K562 (cell line): ENCODE data around the gene EIF2S2. TPM values are rescaled to one million over a fixed set of nuclear protein-coding genes. Genes with fewer than 3 reads are reported as not detected.

Source experiments
- ATAC-seq: fragments of 200-7000 bp; cut with Tn5 transposase; 3 replicates; pipeline ENCODE4 v1.9.1; 2020; ENCODE audit warnings: moderate library complexity
- BruUV-seq: library from RNA; stranded (reverse); fragments of 400-500 nt; replicated peaks from 2 replicates; lab custom pipeline; 2021; lab: Mats Ljungman, UMichigan
- CTCF ChIA-PET: fragments of 300-600 bp; formaldehyde crosslinking; extraction: SDS; loops from one replicate; lab custom pipeline; 2021; ENCODE audit warnings: low intra/inter-chr PET ratio; lab: Yijun Ruan, JAX
- POLR2A ChIA-PET: fragments of 300-600, 350-650 bp; sonication (Branson Sonifier 250); formaldehyde crosslinking; extraction: SDS; loops from one replicate; lab custom pipeline; 2021; ENCODE audit warnings: antibody characterized with exemption, inconsistent platforms; lab: Yijun Ruan, JAX
- DNase-seq, 4 experiments: peaks; one replicate each; pipeline versions ENCODE4 v3.0.0 to v3.0.0-alpha.2; 2011 to 2018; ENCODE audit warnings: low spot score in 3 of 4, mixed read lengths in 3 of 4; ENCODE audit errors: extremely low read depth in 1 of 4
- FAIRE-seq: peaks from 2 replicates; lab custom pipeline; 2011; peaks lifted over from hg19 to GRCh38; lab: Jason Lieb, UNC
- H2AFZ ChIP-seq: 2 replicates; pipeline ENCODE4 v1.6.0; 2011; ENCODE audit warnings: low read depth, low read length, control low read depth, inconsistent platforms
- H3K27ac ChIP-seq: fragments of 200-600 bp; 3 replicates; pipeline ENCODE4 v1.8.0; 2011; ENCODE audit warnings: low read depth, mild to moderate bottlenecking, control low read depth, inconsistent platforms, low read length, moderate library complexity, mixed read lengths; ENCODE audit errors: extremely low read depth
- H3K27me3 ChIP-seq, 2 experiments: fragments of 300-600 bp in 1 of 2; 2 replicates in 1 of 2; 3 replicates in 1 of 2; pipeline versions ENCODE4 v1.6.0 to v1.8.0; 2011; ENCODE audit warnings: inconsistent platforms in 2 of 2, low read length in 2 of 2, mild to moderate bottlenecking in 1 of 2, mixed read lengths in 1 of 2, moderate library complexity in 1 of 2; ENCODE audit not compliant: control insufficient read depth in 2 of 2, insufficient read depth in 2 of 2
- H3K36me3 ChIP-seq: fragments of 300-600 bp; 3 replicates; pipeline ENCODE4 v1.8.0; 2011; ENCODE audit warnings: mild to moderate bottlenecking, low read length, inconsistent platforms; ENCODE audit not compliant: control insufficient read depth, insufficient read depth
- H3K4me1 ChIP-seq, 2 experiments: fragments of 200-600 bp in 1 of 2; replicated peaks in 1 of 2; 2 replicates in 1 of 2; 3 replicates in 1 of 2; pipeline versions ENCODE4 v1.5.1 to v1.8.0; 2011; ENCODE audit warnings: inconsistent platforms in 2 of 2, low read length in 2 of 2, mild to moderate bottlenecking in 1 of 2, mixed read lengths in 1 of 2, moderate library complexity in 1 of 2; ENCODE audit not compliant: control insufficient read depth in 2 of 2, insufficient read depth in 2 of 2
- H3K4me2 ChIP-seq: 2 replicates; pipeline ENCODE4 v1.6.1; 2011; ENCODE audit warnings: low read length, control low read depth, inconsistent platforms, mixed read lengths; ENCODE audit not compliant: insufficient read depth
- H3K4me3 ChIP-seq: fragments of 200-600 bp; sonication (generic), shearing (Covaris generic); 2 replicates; pipeline ENCODE4 v1.5.1; 2016; ENCODE audit warnings: control low read depth, inconsistent platforms
- H3K79me2 ChIP-seq: fragments of 200-600 bp; 3 replicates; pipeline ENCODE4 v1.8.0; 2011; ENCODE audit warnings: low read length, inconsistent platforms; ENCODE audit not compliant: control insufficient read depth, insufficient read depth
- H3K9ac ChIP-seq, 2 experiments: 2 replicates each; pipeline versions ENCODE4 v1.6.0 to v1.6.1; 2011; ENCODE audit warnings: low read depth in 2 of 2, low read length in 2 of 2, control low read depth in 1 of 2, inconsistent platforms in 1 of 2, mild to moderate bottlenecking in 1 of 2, mixed read lengths in 1 of 2; ENCODE audit not compliant: insufficient read depth in 1 of 2
- H3K9me1 ChIP-seq: one replicate; pipeline ENCODE4 v1.6.0; 2011; ENCODE audit warnings: inconsistent platforms, mild to moderate bottlenecking, low read length, moderate library complexity; ENCODE audit not compliant: control insufficient read depth, insufficient read depth
- H3K9me3 ChIP-seq: replicated peaks from 2 replicates; pipeline ENCODE4 v1.5.1; 2011; ENCODE audit warnings: low read depth, low read length, inconsistent platforms; ENCODE audit not compliant: control insufficient read depth, insufficient read depth
- H4K20me1 ChIP-seq: replicated peaks from 2 replicates; pipeline ENCODE4 v1.6.1; 2011; ENCODE audit warnings: low read length, inconsistent platforms, mixed read lengths; ENCODE audit not compliant: control insufficient read depth, insufficient read depth
- ATF3 ChIP-seq, 2 experiments: fragments of 450-650 bp in 1 of 2; sonication (generic) in 1 of 2; formaldehyde crosslinking in 1 of 2; IDR thresholded peaks in 1 of 2; conservative IDR thresholded peaks in 1 of 2; 2 replicates each; pipeline versions ENCODE4 v1.6.1 to v1.8.1; 2016 to 2023; ENCODE audit warnings: mild to moderate bottlenecking in 2 of 2, moderate library complexity in 2 of 2, inconsistent platforms in 1 of 2, missing genetic modification reagents in 1 of 2
- CCAR2 ChIP-seq: fragments of 200-400 bp; formaldehyde crosslinking; IDR thresholded peaks from 2 replicates; pipeline ENCODE4 v1.6.1; 2017; ENCODE audit warnings: mild to moderate bottlenecking, low read depth, low read length
- ELF2 ChIP-seq: fragments of 250-450 bp; sonication (Bioruptor Pico); IDR thresholded peaks from 2 replicates; pipeline ENCODE4 v1.5.0; 2021; ENCODE audit warnings: mild to moderate bottlenecking
- FOSL1 ChIP-seq: fragments of 200-800 bp; sonication (Bioruptor generic); conservative IDR thresholded peaks from 2 replicates; pipeline ENCODE4 v1.6.1; 2016; ENCODE audit warnings: missing genetic modification characterization, missing compliant biosample characterization
- FOXJ2 ChIP-seq: fragments of 200-800 bp; sonication (Bioruptor generic); IDR thresholded peaks from 2 replicates; pipeline ENCODE4 v1.6.1; 2016; ENCODE audit warnings: missing genetic modification characterization, missing compliant biosample characterization
- JUND ChIP-seq, 2 experiments: IDR thresholded peaks; 2 replicates in 1 of 2; 3 replicates in 1 of 2; pipeline ENCODE4 v1.6.1; 2011; ENCODE audit warnings: borderline replicate concordance in 2 of 2, low read depth in 2 of 2, low read length in 2 of 2, improper control_type of control experiment in 1 of 2, missing biosample characterization in 1 of 2, missing genetic modification characterization in 1 of 2, missing genetic modification reagents in 1 of 2
- KLF1 ChIP-seq: fragments of 450-650 bp; IDR thresholded peaks from 2 replicates; pipeline ENCODE4 v1.6.1; 2016; ENCODE audit warnings: missing genetic modification characterization, missing compliant biosample characterization
- RCOR1 ChIP-seq, 2 experiments: IDR thresholded peaks; 2 replicates each; pipeline ENCODE4 v1.6.1; 2012; ENCODE audit warnings: low read depth in 2 of 2, low read length in 2 of 2, borderline replicate concordance in 1 of 2, improper control_type of control experiment in 1 of 2
- WGBS: fragments of 100-300 bp; shearing (Covaris generic); methylation state at CpG from one replicate; pipeline ENCODE4 v1.1.6; 2016; ENCODE audit warnings: low coverage, mixed read lengths; ENCODE audit not compliant: insufficient coverage; ENCODE audit errors: missing lambda C conversion rate; 5-methylcytosine and 5-hydroxymethylcytosine counted together
- in situ Hi-C: fragments of 300-500 bp; cut with MboI; formaldehyde crosslinking; loops from 4 replicates; pipeline ENCODE4 v1.15.0; 2018; ENCODE audit warnings: inconsistent platforms, mixed read lengths
- intact Hi-C: fragments of 100-400 bp; cut with micrococcal nuclease; formaldehyde crosslinking; loops from 2 replicates; pipeline ENCODE4 v1.14.2; 2022
- polyA plus RNA-seq, 8 experiments: library from polyadenylated mRNA; depleted of rRNA in 4 of 8; stranded (reverse) in 5 of 8; unstranded in 3 of 8; fragments of >200 nt; fragmentation: Nextera tagmentation in 2 of 8; fragmentation: Illumina TruSeq in 1 of 8; extraction: Ambion mirVana in 2 of 8; extraction: Trizol in 1 of 8; gene quantifications; 2 replicates each; pipeline versions ENCODE4 v1.2.1 to v1.2.3, GENCODE V29; 2011 to 2014; ENCODE audit warnings: inconsistent platforms in 1 of 8, missing spikeins in 1 of 8
- total RNA-seq, 7 experiments: library from RNA; depleted of rRNA in 6 of 7; stranded (reverse); fragments of >200 nt in 6 of 7; fragmentation: Illumina TruSeq in 2 of 7; extraction: Trizol in 2 of 7; gene quantifications; 2 replicates each; pipeline versions ENCODE4 v1.2.1 to v1.2.3, GENCODE V29; 2011 to 2021; ENCODE audit warnings: low replicate concordance in 1 of 7

The EIF2S2 gene
- total and polyA plus RNA-seq, 9 of the 15 experiments (the other 6 are each of a cell fraction or from before 2014, with no cell fraction given) = 79.7 to 220 (median 154) TPM

- ATAC-seq (peak; percentile 68), DNase-seq (peak; percentile 26 to 44 (median 30)), FAIRE-seq (peak; percentile 70)
- H3K4me1 ChIP-seq = peaks cover 3 to 4% of the 10 kb centered on the region in 2 experiments; a peak in 2 of 5 replicates
- CTCF ChIA-PET = no interaction called here
- H4K20me1 ChIP-seq = no peaks in the 10 kb centered on the region
- H3K4me3 ChIP-seq = no peak overlapping the region
- no peaks in the 10 kb centered on the region for H3K9me3 ChIP-seq
- H3K4me2 ChIP-seq = no peak overlapping the region
- H3K9me1 ChIP-seq = no peaks in the 10 kb centered on the region
- 18% methylated on average over 7 of the region's 7 CpGs for WGBS
- H3K27me3 ChIP-seq = no peaks in the 10 kb centered on the region
- TF ChIP-seq ATF3 (IDR thresholded peaks at IDR 0.05) (peak; percentile 47; the same call in 1 of the 2 replicates), ATF3 (CRISPR knock-in tag; conservative IDR thresholded peaks at IDR 0.05) (no peak), FOSL1 (tag) (peak; percentile 48), KLF1 (tag) (no peak), CCAR2 (no peak), JUND (IDR thresholded peaks at IDR 0.05; ENCODE audit: borderline replicate concordance, low read depth, low read length) (peak; percentile 63; the same call in 1 of the 2 replicates), JUND (tag; IDR thresholded peaks at IDR 0.05; ENCODE audit: borderline replicate concordance, low read depth, low read length) (no peak; the same call in 2 of the 3 replicates), FOXJ2 (tag) (no peak), RCOR1 (IDR thresholded peaks at IDR 0.05; ENCODE audit: borderline replicate concordance in 1 of 2, low read depth in 2 of 2, low read length in 2 of 2) (no peak), ELF2 (no peak)
- in situ Hi-C loops (no loop called here), intact Hi-C loops (no loop called here)
- H3K36me3 ChIP-seq = no peaks in the 10 kb centered on the region
- peak overlapping the region; percentile 76 for H2AFZ ChIP-seq
- POLR2A ChIA-PET = interaction anchor here (0.6 kb wide), 1 partner anchor 1825 kb away, joined by 3 read pairs; the partner anchor contains the start of gene CNBD2
- H3K9ac ChIP-seq = no peak overlapping the region
- H3K79me2 ChIP-seq = no peaks in the 10 kb centered on the region
- no peak overlapping the region for H3K27ac ChIP-seq
- BruUV-seq = no TSS peak
Observed at GRCh38 chr20:34143951-34144350, 31.9 kb upstream of the EIF2S2 start.
